ENCODE measurements around the gene DCANP1.
A peak's percentile ranks its signal among the peaks of the same experiment; 100 is the strongest.

The DCANP1 gene

GRCh38 chr5:135467871-135468485 lies 20.8 kb upstream of the DCANP1 start:
- no peak for DNase-seq (ENCODE audit: extremely low read depth, low read depth)
- no peak for TF ChIP-seq CTCF (IDR thresholded peaks at IDR 0.05; ENCODE audit: low read depth, low read length)

- TF ChIP-seq CTCF (IDR thresholded peaks at IDR 0.05; ENCODE audit: low read depth, low read length), result no peak
These were observed 20.0 kb upstream of the DCANP1 start for GRCh38 chr5:135467051-135467625.

GRCh38 chr5:135466178-135467050 lies 19.3 kb upstream of the DCANP1 start:
- no peak for DNase-seq (ENCODE audit: extremely low read depth, low read depth)
- peak; percentile 92 for TF ChIP-seq CTCF (IDR thresholded peaks at IDR 0.05; ENCODE audit: low read depth, low read length)

More at GRCh38 chr5:135467051-135467625, 20.0 kb upstream of the DCANP1 start:
- no peak for DNase-seq (ENCODE audit: extremely low read depth, low read depth)

- DNase-seq (ENCODE audit: extremely low read depth, low read depth), result no peak
- TF ChIP-seq CTCF (IDR thresholded peaks at IDR 0.05; ENCODE audit: low read depth, low read length), result no peak
These were observed 18.4 kb upstream of the DCANP1 start for GRCh38 chr5:135465391-135466122.

- no peak for DNase-seq (ENCODE audit: extremely low read depth, low read depth)
- peak; percentile 42 for TF ChIP-seq CTCF (IDR thresholded peaks at IDR 0.05; ENCODE audit: low read depth, low read length)
These were observed 15.2 kb upstream of the DCANP1 start for GRCh38 chr5:135462304-135462703.

GRCh38 chr5:135461481-135462151 lies 14.5 kb upstream of the DCANP1 start:
- no peak for TF ChIP-seq CTCF (IDR thresholded peaks at IDR 0.05; ENCODE audit: low read depth, low read length)
- no peak for DNase-seq (ENCODE audit: extremely low read depth, low read depth)
